ENCODE results near the gene SHANK1.

Gene SHANK1

GRCh38 chr19:50702871-50703829 lies 16.5 kb downstream of the SHANK1 start:
- DNase-seq (ENCODE audit: low spot score): peak; percentile 35
- in situ Hi-C loops (cut with MboI; ENCODE audit: low sequenced_read_pairs, unreplicated experiment): no loop called here
- TF ChIP-seq CTCF (IDR thresholded peaks at IDR 0.05; ENCODE audit: borderline replicate concordance, control extremely low read depth, extremely low read depth, insufficient read depth, missing control alignments): no peak

DNA sequence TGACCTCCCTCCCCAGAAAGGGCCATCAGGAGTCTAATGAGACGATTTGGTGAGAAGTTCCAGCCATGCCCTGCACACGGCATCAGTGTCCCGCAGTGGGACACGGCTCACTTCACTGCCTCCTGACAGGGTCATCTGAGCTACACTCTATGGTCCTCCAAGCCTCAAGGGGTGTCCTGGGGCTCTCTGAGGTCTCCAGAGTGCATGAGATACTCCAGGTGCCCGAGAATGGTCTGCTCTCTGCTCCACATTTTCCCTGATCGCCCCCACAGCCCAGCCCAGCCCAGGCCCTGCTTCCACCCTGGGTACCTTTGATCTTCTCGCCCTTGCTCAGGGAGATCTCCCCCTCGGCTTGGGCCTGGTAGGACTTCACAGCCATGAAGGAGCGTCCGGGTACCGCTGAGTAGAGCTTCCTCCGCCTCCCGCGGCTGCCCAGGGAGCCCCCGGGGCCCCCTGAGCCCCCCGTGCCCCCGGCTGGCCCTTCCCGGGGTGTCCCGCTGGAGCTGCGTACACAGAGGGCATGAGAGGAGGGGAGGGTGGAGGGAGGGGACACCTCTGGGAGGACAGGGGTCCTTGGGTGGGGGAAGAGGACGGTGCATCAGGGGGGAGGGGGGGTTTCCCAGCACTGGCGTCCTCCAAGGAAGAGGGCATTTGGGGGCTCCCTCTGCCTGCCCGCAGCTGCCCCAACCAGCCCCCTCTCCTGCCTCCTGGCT lies 17.3 kb downstream of the SHANK1 start:
- TF ChIP-seq CTCF (IDR thresholded peaks at IDR 0.05; ENCODE audit: borderline replicate concordance, control extremely low read depth, extremely low read depth, insufficient read depth, missing control alignments): no peak
- in situ Hi-C loops (cut with MboI; ENCODE audit: low sequenced_read_pairs, unreplicated experiment): no loop called here
- DNase-seq (ENCODE audit: low spot score): no peak

- in situ Hi-C loops (cut with MboI; ENCODE audit: low sequenced_read_pairs, unreplicated experiment): no loop called here
- DNase-seq (ENCODE audit: low spot score): no peak
- no peak for TF ChIP-seq CTCF (IDR thresholded peaks at IDR 0.05; ENCODE audit: borderline replicate concordance, control extremely low read depth, extremely low read depth, insufficient read depth, missing control alignments)
Observed at GRCh38 chr19:50701367-50701985, 18.1 kb downstream of the SHANK1 start.

DNA sequence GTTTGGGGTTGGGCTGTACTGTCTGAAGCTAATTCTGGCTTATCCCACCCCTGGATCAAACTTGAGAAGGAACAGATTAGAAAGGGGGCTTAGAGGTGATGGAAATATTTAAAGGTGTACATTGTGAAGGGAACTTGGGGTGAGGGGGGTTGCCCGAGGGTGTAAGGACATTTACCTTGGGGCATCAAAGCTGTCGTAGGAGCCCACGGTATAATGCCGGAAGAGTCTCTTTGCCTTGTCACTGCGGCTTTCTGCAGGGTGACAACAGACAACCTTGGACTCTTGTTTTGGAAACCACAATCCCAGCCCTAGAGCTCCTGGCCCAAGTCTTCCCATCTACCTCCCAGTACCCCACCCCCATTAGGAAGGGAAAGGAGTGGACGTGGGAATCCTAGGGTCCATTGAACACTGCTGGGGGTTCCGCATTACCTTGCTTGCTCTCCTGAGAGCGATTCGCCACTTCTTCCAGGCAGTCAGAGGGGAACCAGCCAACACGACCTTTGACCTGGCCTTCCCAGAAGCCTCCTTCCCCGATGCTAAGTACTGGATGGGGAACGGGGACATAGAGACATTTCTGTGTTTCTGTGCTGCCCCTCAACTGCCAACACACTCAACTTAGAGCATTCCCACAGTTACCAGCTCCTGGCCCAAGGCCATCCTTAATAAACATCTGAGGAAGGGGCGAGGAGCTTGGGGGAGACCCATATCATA lies 22.0 kb downstream of the SHANK1 start:
- DNase-seq (ENCODE audit: low spot score): no peak
- TF ChIP-seq CTCF (IDR thresholded peaks at IDR 0.05; ENCODE audit: borderline replicate concordance, control extremely low read depth, extremely low read depth, insufficient read depth, missing control alignments): no peak
- in situ Hi-C loops (cut with MboI; ENCODE audit: low sequenced_read_pairs, unreplicated experiment): no loop called here

DNA sequence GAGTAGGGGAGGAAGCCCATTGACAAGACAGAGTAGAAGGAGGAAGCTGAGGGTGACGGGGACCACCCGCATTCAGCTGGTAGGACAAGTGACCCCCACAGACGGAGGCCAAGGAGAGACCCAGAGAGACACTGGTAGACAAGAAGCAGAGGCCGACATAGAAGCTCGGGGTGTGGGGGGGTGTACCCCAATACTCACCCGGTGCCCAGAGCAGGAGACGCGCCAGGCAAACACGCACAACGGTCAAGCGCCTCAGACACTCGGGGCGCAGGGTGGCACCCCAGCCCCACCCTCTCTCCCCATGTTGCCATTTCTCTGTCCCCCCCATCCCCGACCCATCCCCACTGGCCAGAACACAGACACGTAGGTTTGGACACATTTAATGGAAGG lies 23.5 kb downstream of the SHANK1 start:
- TF ChIP-seq CTCF (IDR thresholded peaks at IDR 0.05; ENCODE audit: borderline replicate concordance, control extremely low read depth, extremely low read depth, insufficient read depth, missing control alignments): no peak
- in situ Hi-C loops (cut with MboI; ENCODE audit: low sequenced_read_pairs, unreplicated experiment): no loop called here
- no peak for DNase-seq (ENCODE audit: low spot score)

Data from GM13976 (cell line).